KMS-11 (cell line): ENCODE measurements around the gene PLXNA2.

Experiments
- H2AFZ ChIP-seq: fragments of 200-600 bp; sonication (generic); 2 replicates; pipeline ENCODE4 v1.6.1; 2016; ENCODE audit warnings: antibody characterized with exemption, mixed run types, low read depth
- H3K27ac ChIP-seq: fragments of 200-600 bp; sonication (generic); 2 replicates; pipeline ENCODE4 v1.6.1; 2016; ENCODE audit warnings: mild to moderate bottlenecking, mixed run types
- H3K27me3 ChIP-seq: fragments of 200-600 bp; sonication (generic); 2 replicates; pipeline ENCODE4 v1.6.1; 2017; ENCODE audit warnings: mild to moderate bottlenecking, low read depth, mixed run types, moderate library complexity; ENCODE audit not compliant: insufficient read depth
- H3K36me3 ChIP-seq: fragments of 200-600 bp; sonication (generic); 2 replicates; pipeline ENCODE4 v1.6.1; 2017; ENCODE audit warnings: mild to moderate bottlenecking, mixed run types; ENCODE audit not compliant: insufficient read depth
- H3K4me1 ChIP-seq: fragments of 200-600 bp; sonication (generic); 2 replicates; pipeline ENCODE4 v1.6.1; 2016; ENCODE audit warnings: mild to moderate bottlenecking, low read depth, mixed run types; ENCODE audit not compliant: poor library complexity, severe bottlenecking
- H3K4me2 ChIP-seq: fragments of 200-600 bp; sonication (generic); 2 replicates; pipeline ENCODE4 v1.7.0; 2016; ENCODE audit warnings: mild to moderate bottlenecking, mixed run types
- H3K4me3 ChIP-seq: fragments of 200-600 bp; sonication (generic); IDR thresholded peaks from 2 replicates; pipeline ENCODE4 v1.6.1; 2017; ENCODE audit warnings: low read depth, low read length, mixed read lengths; ENCODE audit not compliant: insufficient read depth
- H3K79me2 ChIP-seq: fragments of 200-600 bp; sonication (generic); 2 replicates; pipeline ENCODE4 v1.6.1; 2016; ENCODE audit warnings: low read depth, mixed run types; ENCODE audit not compliant: insufficient read depth
- H3K9ac ChIP-seq: fragments of 200-600 bp; sonication (generic); 2 replicates; pipeline ENCODE4 v1.6.1; 2016; ENCODE audit warnings: mild to moderate bottlenecking, mixed run types
- H4K20me1 ChIP-seq: fragments of 200-600 bp; sonication (generic); 2 replicates; pipeline ENCODE4 v1.6.1; 2016; ENCODE audit warnings: mild to moderate bottlenecking, mixed run types; ENCODE audit not compliant: insufficient read depth
- CTCF ChIP-seq: fragments of 200-600 bp; sonication (generic); conservative IDR thresholded peaks from 2 replicates; pipeline ENCODE4 v1.6.1; 2017; ENCODE audit warnings: low read depth, mild to moderate bottlenecking, antibody characterized with exemption, low read length, moderate library complexity, mixed read lengths

Gene PLXNA2

GRCh38 chr1:207997486-207998268 lies 246.5 kb downstream of the PLXNA2 start:
- H3K27ac ChIP-seq, result no peak overlapping the region
- H2AFZ ChIP-seq, result peak overlapping the region; percentile 15; the same call in 1 of the 2 replicates
- H3K79me2 ChIP-seq, result no peaks in the 10 kb centered on the region
- no peak overlapping the region for H3K4me2 ChIP-seq
- H3K4me3 ChIP-seq, result no peak overlapping the region
- H3K9ac ChIP-seq, result no peak overlapping the region
- no peaks in the 10 kb centered on the region for H3K4me1 ChIP-seq
- H3K27me3 ChIP-seq, result no peaks in the 10 kb centered on the region
- no peaks in the 10 kb centered on the region for H4K20me1 ChIP-seq
- no peaks in the 10 kb centered on the region for H3K36me3 ChIP-seq
- TF ChIP-seq CTCF, result peak; percentile 97

GRCh38 chr1:207996636-207997035 lies 247.5 kb downstream of the PLXNA2 start:
- Histone ChIP-seq H3K4me2 (no peak overlapping the region), H3K9ac (no peak overlapping the region), H3K27me3 (no peaks in the 10 kb centered on the region), H3K36me3 (no peaks in the 10 kb centered on the region), H3K4me3 (no peak overlapping the region), H3K27ac (no peak overlapping the region), H3K4me1 (no peaks in the 10 kb centered on the region), H3K79me2 (no peaks in the 10 kb centered on the region), H4K20me1 (no peaks in the 10 kb centered on the region), H2AFZ (no peak overlapping the region)
- no peak for TF ChIP-seq CTCF

GRCh38 chr1:207995576-207995975 lies 248.6 kb downstream of the PLXNA2 start:
- H3K36me3 ChIP-seq, result no peaks in the 10 kb centered on the region
- no peak overlapping the region for H3K27ac ChIP-seq
- H3K4me2 ChIP-seq, result no peak overlapping the region
- no peaks in the 10 kb centered on the region for H3K4me1 ChIP-seq
- no peak for TF ChIP-seq CTCF
- no peaks in the 10 kb centered on the region for H3K79me2 ChIP-seq
- H4K20me1 ChIP-seq, result no peaks in the 10 kb centered on the region
- no peak overlapping the region for H3K4me3 ChIP-seq
- no peaks in the 10 kb centered on the region for H3K27me3 ChIP-seq
- no peak overlapping the region for H3K9ac ChIP-seq
- no peak overlapping the region for H2AFZ ChIP-seq

- H3K4me1 ChIP-seq, result no peaks in the 10 kb centered on the region
- no peaks in the 10 kb centered on the region for H4K20me1 ChIP-seq
- no peaks in the 10 kb centered on the region for H3K36me3 ChIP-seq
- TF ChIP-seq CTCF, result peak; percentile 81
- no peak overlapping the region for H3K9ac ChIP-seq
- no peak overlapping the region for H3K4me2 ChIP-seq
- no peaks in the 10 kb centered on the region for H3K27me3 ChIP-seq
- H3K4me3 ChIP-seq, result no peak overlapping the region
- no peak overlapping the region for H3K27ac ChIP-seq
- H3K79me2 ChIP-seq, result no peaks in the 10 kb centered on the region
- no peak overlapping the region for H2AFZ ChIP-seq
These were observed 250.4 kb downstream of the PLXNA2 start for GRCh38 chr1:207993477-207994445.
